ENCODE data around the gene ZNF292. TPM values are rescaled to one million over a fixed set of nuclear protein-coding genes. Genes with fewer than 3 reads are reported as not detected.
A peak's percentile ranks its signal among the peaks of the same experiment; 100 is the strongest.
"Not testable (repeated sequence)": the region's sequence is repeated elsewhere in the genome, so short reads cannot be mapped to it uniquely, and the experiment has no call there.

Gene ZNF292
- total and polyA plus RNA-seq, 5 donors from 2014 or later, result 25.6 to 119 (median 33.1) TPM

GRCh38 chr6:87237804-87238203 lies 82.4 kb downstream of the ZNF292 start:
- no peak overlapping the region for H3K27ac ChIP-seq (ENCODE audit: insufficient read depth, low read length, poor library complexity, severe bottlenecking)
- ATAC-seq (ENCODE audit: low read depth in 2 of 2) (peak in 1 of 2 donors; percentile 50), DNase-seq (peak in 2 of 3 donors; percentile 28 to 38)
- no peaks in the 10 kb centered on the region for H3K9me3 Mint-ChIP-seq
- no peaks in the 10 kb centered on the region for H3K4me1 ChIP-seq (ENCODE audit: control insufficient read depth, insufficient read depth, low read length, poor library complexity, severe bottlenecking)
- no peaks in the 10 kb centered on the region for H3K27me3 Mint-ChIP-seq
- no peaks in the 10 kb centered on the region for H3K27me3 ChIP-seq (ENCODE audit: control insufficient read depth, insufficient read depth, low read length)
- no peak overlapping the region for H3K27ac Mint-ChIP-seq
- peaks cover 14% of the 10 kb centered on the region for H3K36me3 Mint-ChIP-seq
- H3K4me1 Mint-ChIP-seq, result peaks cover 6 to 19% (median 10%) of the 10 kb centered on the region in 4 donors
- H3K4me3 ChIP-seq (ENCODE audit: low read depth, low read length), result no peak overlapping the region
- H3K36me3 ChIP-seq (ENCODE audit: control insufficient read depth, insufficient read depth, low read length), result peaks cover 33% of the 10 kb centered on the region
- H3K9me3 ChIP-seq (ENCODE audit: control insufficient read depth in 2 of 2, low read length in 2 of 2), result no peaks in the 10 kb centered on the region
- H3K4me3 Mint-ChIP-seq, result no peak overlapping the region

- not testable (repeated sequence) for DNase-seq; H3K27me3 ChIP-seq (ENCODE audit: control insufficient read depth, insufficient read depth, low read length); H3K4me1 ChIP-seq (ENCODE audit: control insufficient read depth, insufficient read depth, low read length, poor library complexity, severe bottlenecking); ATAC-seq (ENCODE audit: low read depth in 2 of 2); H3K27ac Mint-ChIP-seq; H3K9me3 Mint-ChIP-seq; H3K4me3 ChIP-seq (ENCODE audit: low read depth, low read length); H3K27ac ChIP-seq (ENCODE audit: insufficient read depth, low read length, poor library complexity, severe bottlenecking); H3K9me3 ChIP-seq (ENCODE audit: control insufficient read depth in 2 of 2, low read length in 2 of 2); H3K27me3 Mint-ChIP-seq; H3K4me3 Mint-ChIP-seq
- H3K36me3 Mint-ChIP-seq, result peaks cover 14% of the 10 kb centered on the region
- H3K36me3 ChIP-seq (ENCODE audit: control insufficient read depth, insufficient read depth, low read length), result peaks cover 37% of the 10 kb centered on the region
- H3K4me1 Mint-ChIP-seq, result peaks cover 6 to 16% (median 10%) of the 10 kb centered on the region in 4 donors
Observed at GRCh38 chr6:87239098-87239635, 83.8 kb downstream of the ZNF292 start.

DNA sequence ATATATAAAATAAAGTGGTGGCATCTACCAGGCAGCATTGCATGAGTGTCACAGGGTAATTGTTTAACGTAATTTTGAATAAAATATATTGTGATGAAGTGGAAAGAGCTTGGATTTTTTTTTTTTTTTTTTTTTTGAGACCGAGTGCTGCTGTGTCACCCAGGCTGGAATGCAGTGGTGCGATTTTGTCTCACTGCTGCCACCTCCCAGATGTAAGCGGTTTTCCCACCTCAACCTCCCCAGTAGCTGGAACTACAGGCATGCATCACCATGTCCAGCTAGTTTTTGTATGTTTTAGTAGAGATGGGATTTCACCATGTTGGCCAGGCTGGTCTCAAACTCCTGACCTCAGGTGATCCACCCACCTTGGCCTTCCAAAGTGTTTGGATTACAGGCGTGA lies 85.9 kb downstream of the ZNF292 start:
- H3K9me3 Mint-ChIP-seq, result no peaks in the 10 kb centered on the region

GRCh38 chr6:87242311-87242710 lies 86.9 kb downstream of the ZNF292 start:
- DNase-seq (no peak), ATAC-seq (ENCODE audit: low read depth in 2 of 2) (no peak)
- H3K36me3 Mint-ChIP-seq, result peaks cover 18% of the 10 kb centered on the region
- Histone ChIP-seq H3K4me3 (ENCODE audit: low read depth, low read length) (no peak overlapping the region), H3K27ac (ENCODE audit: insufficient read depth, low read length, poor library complexity, severe bottlenecking) (no peak overlapping the region), H3K27me3 (ENCODE audit: control insufficient read depth, insufficient read depth, low read length) (no peaks in the 10 kb centered on the region), H3K4me1 (ENCODE audit: control insufficient read depth, insufficient read depth, low read length, poor library complexity, severe bottlenecking) (no peaks in the 10 kb centered on the region), H3K36me3 (ENCODE audit: control insufficient read depth, insufficient read depth, low read length) (peaks cover 41% of the 10 kb centered on the region), H3K9me3 (ENCODE audit: control insufficient read depth in 2 of 2, low read length in 2 of 2) (no peaks in the 10 kb centered on the region)
- no peak overlapping the region for H3K4me3 Mint-ChIP-seq
- no peaks in the 10 kb centered on the region for H3K9me3 Mint-ChIP-seq
- H3K4me1 Mint-ChIP-seq, result peaks cover 0 to 6% (median 3%) of the 10 kb centered on the region in 4 donors
- no peak overlapping the region for H3K27ac Mint-ChIP-seq
- no peaks in the 10 kb centered on the region for H3K27me3 Mint-ChIP-seq

More for the DNA sequence above, 85.9 kb downstream of the ZNF292 start:
- H3K27ac ChIP-seq (ENCODE audit: insufficient read depth, low read length, poor library complexity, severe bottlenecking), result no peak overlapping the region
- H3K4me3 Mint-ChIP-seq, result no peak overlapping the region
- peaks cover 0 to 6% (median 3%) of the 10 kb centered on the region in 4 donors for H3K4me1 Mint-ChIP-seq
- H3K27me3 ChIP-seq (ENCODE audit: control insufficient read depth, insufficient read depth, low read length), result no peaks in the 10 kb centered on the region
- no peaks in the 10 kb centered on the region for H3K27me3 Mint-ChIP-seq
- no peak overlapping the region for H3K4me3 ChIP-seq (ENCODE audit: low read depth, low read length)
- ATAC-seq (ENCODE audit: low read depth in 2 of 2) (no peak), DNase-seq (no peak)
- H3K4me1 ChIP-seq (ENCODE audit: control insufficient read depth, insufficient read depth, low read length, poor library complexity, severe bottlenecking), result no peaks in the 10 kb centered on the region
- H3K36me3 Mint-ChIP-seq, result peaks cover 13% of the 10 kb centered on the region
- H3K27ac Mint-ChIP-seq, result no peak overlapping the region
- H3K9me3 ChIP-seq (ENCODE audit: control insufficient read depth in 2 of 2, low read length in 2 of 2), result no peaks in the 10 kb centered on the region
- peaks cover 31% of the 10 kb centered on the region for H3K36me3 ChIP-seq (ENCODE audit: control insufficient read depth, insufficient read depth, low read length)

- Histone ChIP-seq H3K4me1 (ENCODE audit: control insufficient read depth, insufficient read depth, low read length, poor library complexity, severe bottlenecking) (no peaks in the 10 kb centered on the region), H3K27me3 (ENCODE audit: control insufficient read depth, insufficient read depth, low read length) (no peaks in the 10 kb centered on the region), H3K4me3 (ENCODE audit: low read depth, low read length) (no peak overlapping the region), H3K9me3 (ENCODE audit: control insufficient read depth in 2 of 2, low read length in 2 of 2) (no peaks in the 10 kb centered on the region), H3K36me3 (ENCODE audit: control insufficient read depth, insufficient read depth, low read length) (peaks cover 42% of the 10 kb centered on the region), H3K27ac (ENCODE audit: insufficient read depth, low read length, poor library complexity, severe bottlenecking) (no peak overlapping the region)
- H3K36me3 Mint-ChIP-seq, result peaks cover 18% of the 10 kb centered on the region
- peaks cover 0 to 5% (median under 1%) of the 10 kb centered on the region in 4 donors for H3K4me1 Mint-ChIP-seq
- no peak for DNase-seq
- H3K27ac Mint-ChIP-seq, result no peak overlapping the region
- no peaks in the 10 kb centered on the region for H3K27me3 Mint-ChIP-seq
- ATAC-seq (ENCODE audit: low read depth in 2 of 2), result no peak
- no peak overlapping the region for H3K4me3 Mint-ChIP-seq
- H3K9me3 Mint-ChIP-seq, result no peaks in the 10 kb centered on the region
Observed at GRCh38 chr6:87243812-87244211, 88.4 kb downstream of the ZNF292 start.

GRCh38 chr6:87244380-87244779 lies 89.0 kb downstream of the ZNF292 start:
- peaks cover 46% of the 10 kb centered on the region for H3K36me3 ChIP-seq (ENCODE audit: control insufficient read depth, insufficient read depth, low read length)
- peaks cover 24% of the 10 kb centered on the region for H3K36me3 Mint-ChIP-seq

DNA sequence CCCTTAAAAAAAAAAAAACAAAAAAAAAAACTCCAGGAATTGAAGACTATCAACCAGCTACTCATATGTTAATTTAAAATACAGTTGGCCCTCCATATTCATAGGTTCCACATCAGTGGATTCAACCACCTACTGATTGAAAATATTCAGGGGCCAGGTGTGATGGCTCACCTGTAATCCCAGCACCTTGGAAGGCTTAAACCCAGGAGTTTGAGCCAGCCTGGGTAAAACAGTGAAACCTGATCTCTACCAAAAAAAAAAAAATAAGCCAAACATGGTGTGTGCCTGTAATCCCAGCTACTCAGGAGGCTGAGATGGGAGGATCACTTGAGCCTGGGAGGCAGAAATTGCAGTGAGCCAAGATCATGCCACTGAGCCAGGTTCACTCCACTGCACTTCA lies 94.7 kb downstream of the ZNF292 start:
- peaks cover 52% of the 10 kb centered on the region for H3K36me3 ChIP-seq (ENCODE audit: control insufficient read depth, insufficient read depth, low read length)
- H3K9me3 ChIP-seq (ENCODE audit: control insufficient read depth in 2 of 2, low read length in 2 of 2), result no peaks in the 10 kb centered on the region
- Mint-ChIP-seq H3K4me3 (peak overlapping the region in 1 of 4 donors; percentile 35), H3K27me3 (no peaks in the 10 kb centered on the region), H3K27ac (peak overlapping the region in 1 of 3 donors; percentile 26), H3K36me3 (peaks cover 53% of the 10 kb centered on the region), H3K9me3 (peaks cover 0 to 1% (median 0%) of the 10 kb centered on the region in 7 donors), H3K4me1 (peaks cover 8 to 18% (median 16%) of the 10 kb centered on the region in 4 donors)
- no peak for DNase-seq
- no peaks in the 10 kb centered on the region for H3K27me3 ChIP-seq (ENCODE audit: control insufficient read depth, insufficient read depth, low read length)
- ATAC-seq (ENCODE audit: low read depth in 2 of 2), result no peak
- no peak overlapping the region for H3K27ac ChIP-seq (ENCODE audit: insufficient read depth, low read length, poor library complexity, severe bottlenecking)
- H3K4me1 ChIP-seq (ENCODE audit: control insufficient read depth, insufficient read depth, low read length, poor library complexity, severe bottlenecking), result no peaks in the 10 kb centered on the region
- H3K4me3 ChIP-seq (ENCODE audit: low read depth, low read length), result no peak overlapping the region

More at GRCh38 chr6:87244380-87244779, 89.0 kb downstream of the ZNF292 start:
- Mint-ChIP-seq H3K9me3 (no peaks in the 10 kb centered on the region), H3K4me1 (peaks cover 0 to 7% (median 3%) of the 10 kb centered on the region in 4 donors), H3K27ac (no peak overlapping the region), H3K4me3 (no peak overlapping the region), H3K27me3 (no peaks in the 10 kb centered on the region)
- Histone ChIP-seq H3K4me3 (ENCODE audit: low read depth, low read length) (no peak overlapping the region), H3K9me3 (ENCODE audit: control insufficient read depth in 2 of 2, low read length in 2 of 2) (no peaks in the 10 kb centered on the region), H3K27ac (ENCODE audit: insufficient read depth, low read length, poor library complexity, severe bottlenecking) (no peak overlapping the region), H3K4me1 (ENCODE audit: control insufficient read depth, insufficient read depth, low read length, poor library complexity, severe bottlenecking) (no peaks in the 10 kb centered on the region), H3K27me3 (ENCODE audit: control insufficient read depth, insufficient read depth, low read length) (no peaks in the 10 kb centered on the region)
- ATAC-seq (ENCODE audit: low read depth in 2 of 2), result no peak
- no peak for DNase-seq

- H3K9me3 ChIP-seq (ENCODE audit: control insufficient read depth in 2 of 2, low read length in 2 of 2), result no peaks in the 10 kb centered on the region
- H3K4me3 ChIP-seq (ENCODE audit: low read depth, low read length), result no peak overlapping the region
- no peaks in the 10 kb centered on the region for H3K27me3 ChIP-seq (ENCODE audit: control insufficient read depth, insufficient read depth, low read length)
- ATAC-seq (ENCODE audit: low read depth in 2 of 2) (no peak), DNase-seq (no peak)
- peaks cover 62% of the 10 kb centered on the region for H3K36me3 Mint-ChIP-seq
- peaks cover 0 to 1% (median 0%) of the 10 kb centered on the region in 7 donors for H3K9me3 Mint-ChIP-seq
- no peak overlapping the region for H3K4me3 Mint-ChIP-seq
- H3K4me1 Mint-ChIP-seq, result peaks cover 8 to 20% (median 18%) of the 10 kb centered on the region in 4 donors
- H3K27ac ChIP-seq (ENCODE audit: insufficient read depth, low read length, poor library complexity, severe bottlenecking), result no peak overlapping the region
- no peaks in the 10 kb centered on the region for H3K27me3 Mint-ChIP-seq
- H3K4me1 ChIP-seq (ENCODE audit: control insufficient read depth, insufficient read depth, low read length, poor library complexity, severe bottlenecking), result no peaks in the 10 kb centered on the region
- peak overlapping the region in 1 of 3 donors; percentile 17 for H3K27ac Mint-ChIP-seq
- peaks cover 58% of the 10 kb centered on the region for H3K36me3 ChIP-seq (ENCODE audit: control insufficient read depth, insufficient read depth, low read length)
Observed at GRCh38 chr6:87251225-87251624, 95.9 kb downstream of the ZNF292 start.
